SIG-M5 treated with dmso at 0.1 percent for 504 hours (cell line): ENCODE results near the gene ZBTB18.
"Not testable (repeated sequence)": the region's sequence is repeated elsewhere in the genome, so short reads cannot be mapped to it uniquely, and the experiment has no call there.

Experiments used
- DNase-seq: peaks from one replicate; lab custom pipeline; 2025; ENCODE audit not compliant: unreplicated experiment; lab: John Stamatoyannopoulos, UW

ZBTB18 gene

DNA sequence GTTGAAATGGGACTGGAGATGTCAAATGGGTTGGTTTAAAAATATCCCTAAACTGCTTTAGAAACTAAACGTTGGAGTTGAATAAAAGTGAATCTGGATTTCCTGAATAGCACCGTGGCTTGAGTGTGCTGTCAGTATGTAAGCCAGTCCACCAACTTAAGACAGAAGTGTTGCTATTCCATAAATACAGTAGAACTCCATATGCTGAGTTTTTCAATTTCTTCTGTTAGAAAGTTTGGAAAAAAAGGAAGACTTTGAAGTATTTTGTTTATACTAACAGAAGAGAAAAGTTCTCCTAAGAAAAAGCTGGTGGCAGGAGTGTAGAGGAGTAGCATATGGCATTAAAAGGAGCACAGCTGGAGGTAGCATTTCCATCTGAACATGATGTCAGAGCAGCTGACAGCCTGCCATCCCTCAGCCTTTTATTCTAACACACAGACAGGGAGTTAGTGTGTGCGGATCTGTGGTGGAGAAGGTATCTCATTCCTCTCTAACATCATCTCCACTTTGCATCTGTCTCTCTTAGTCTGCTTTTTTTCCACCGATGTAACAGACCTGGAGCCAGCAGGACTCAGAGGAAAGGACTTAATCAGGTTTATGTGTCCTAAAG, at the start of gene ZBTB18:
Gene ZBTB18 (plus strand): TSS at position 449 of the 610 bp plus-strand sequence. CDS start 149 bp downstream, at position 598.
- DNase-seq = peak; percentile 34

DNA sequence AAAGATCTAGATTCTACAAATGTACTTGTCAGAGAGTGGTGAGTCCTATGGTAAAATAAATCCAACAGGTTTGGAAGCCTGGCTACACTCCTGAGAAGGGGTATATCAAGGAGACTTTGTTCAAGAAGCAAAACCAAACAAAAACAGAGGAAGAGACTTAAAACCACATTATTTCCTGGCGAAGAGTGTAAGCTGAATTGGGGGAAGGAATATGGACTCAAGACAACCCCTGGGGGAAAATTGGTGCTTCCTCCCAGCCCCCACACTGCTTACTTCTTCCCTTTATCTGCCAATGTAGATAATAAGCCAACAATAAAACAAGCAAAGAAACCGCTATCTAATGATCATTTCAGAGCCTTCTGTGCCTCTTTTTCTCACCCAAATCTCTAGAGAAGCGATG, 48.4 kb upstream of the ZBTB18 start:
- no peak for DNase-seq

DNA sequence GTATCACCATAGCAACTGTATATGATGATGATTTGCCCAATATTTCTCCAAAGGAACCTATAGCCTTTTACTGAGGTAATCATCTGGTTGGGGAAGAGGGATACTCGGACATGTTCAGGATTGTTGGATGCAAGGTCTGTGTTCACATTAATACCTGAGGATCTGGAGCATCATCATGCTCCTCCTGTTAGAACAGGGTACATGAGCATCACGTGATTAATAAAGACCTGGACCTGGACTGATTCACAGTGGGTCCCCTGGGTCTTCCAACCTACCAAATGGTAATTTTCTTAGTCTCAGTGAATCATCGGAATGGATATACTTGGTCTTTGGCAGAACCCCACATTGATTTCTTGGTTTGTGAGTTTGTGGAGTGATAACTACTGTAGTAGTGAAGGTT, 45.6 kb upstream of the ZBTB18 start:
- DNase-seq = no peak

DNA sequence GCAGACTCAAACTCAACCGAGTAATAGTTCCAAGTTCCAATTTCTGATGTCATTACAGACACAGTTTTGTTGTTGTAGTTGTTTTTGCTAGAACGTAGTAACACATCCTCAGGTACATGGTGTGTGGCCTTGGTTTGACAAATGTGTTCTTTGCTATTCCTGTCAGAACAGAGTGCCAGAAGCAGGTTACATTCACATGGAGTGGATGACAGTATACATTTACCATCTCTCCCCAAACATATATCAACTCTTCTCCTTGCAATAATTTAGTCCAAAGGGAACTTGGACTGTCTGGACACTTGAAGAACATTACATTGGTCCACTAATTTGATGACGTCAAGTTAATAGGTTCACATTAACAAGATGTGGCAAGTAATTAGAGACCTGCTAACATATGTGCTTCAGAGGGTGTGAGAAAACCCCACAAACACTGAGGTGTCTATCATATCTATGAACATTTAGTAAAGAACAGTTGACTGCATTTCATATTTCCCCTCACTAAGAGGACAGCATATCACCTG, 44.6 kb upstream of the ZBTB18 start:
- no peak for DNase-seq

DNA sequence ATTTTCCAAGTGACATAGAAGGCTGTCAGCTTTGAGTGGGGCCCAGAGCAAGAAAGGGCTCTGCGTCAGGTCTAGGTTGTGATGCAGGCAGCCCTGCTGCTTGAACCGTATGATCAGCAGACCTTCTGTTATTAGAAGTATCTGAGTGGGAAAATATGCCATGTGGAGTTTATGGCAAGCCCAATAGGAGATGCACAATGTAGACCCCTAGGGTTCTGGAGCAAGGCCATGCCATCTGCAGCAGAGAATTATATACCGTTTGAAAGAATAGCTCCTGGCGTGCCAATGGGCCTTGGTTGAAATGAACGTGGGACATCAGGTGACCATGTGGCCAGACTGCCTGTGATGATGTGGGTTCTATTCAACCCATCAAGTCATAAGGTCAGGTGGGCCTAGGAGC, 44.1 kb upstream of the ZBTB18 start:
- no peak for DNase-seq

DNA sequence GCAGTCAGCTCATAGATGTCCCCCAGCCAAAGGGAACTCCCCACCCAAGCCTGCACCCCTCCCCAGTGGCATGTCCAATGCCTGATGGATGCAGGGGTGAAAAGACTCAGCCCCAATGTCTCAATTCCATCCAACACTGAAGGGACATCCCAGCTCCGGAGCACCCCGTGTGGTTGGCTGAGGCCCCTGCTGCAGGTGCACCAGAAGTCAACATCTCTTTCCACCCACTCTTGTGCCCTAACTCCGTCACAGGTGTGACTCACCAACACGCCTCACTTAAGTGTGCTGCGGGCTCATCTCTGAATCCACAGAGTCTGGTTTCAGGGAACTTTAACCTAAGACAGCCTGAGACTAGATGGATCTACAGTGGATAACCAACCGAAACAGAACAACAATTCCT, 40.9 kb upstream of the ZBTB18 start:
- DNase-seq = no peak

DNA sequence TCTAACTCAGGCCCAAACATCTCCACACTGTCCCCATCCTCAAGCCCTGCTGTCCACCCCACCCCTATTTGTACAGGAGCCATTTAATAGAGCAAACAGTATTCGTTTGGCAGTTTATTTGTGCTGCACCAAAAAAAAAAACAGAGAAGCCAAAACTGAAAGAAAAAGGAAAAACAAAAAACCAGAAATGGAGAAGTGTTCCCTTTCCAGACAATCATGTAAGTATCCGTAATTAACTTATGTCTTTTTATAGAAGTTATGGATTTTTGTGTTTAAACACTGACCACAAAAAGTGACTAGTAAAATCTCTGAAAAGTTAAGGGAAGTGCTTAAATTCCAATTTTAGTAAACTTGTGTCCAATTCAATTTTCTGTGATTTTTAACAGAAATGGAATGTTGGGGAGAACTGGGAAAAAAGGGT, 40.4 kb upstream of the ZBTB18 start:
- peak; percentile 14 for DNase-seq

DNA sequence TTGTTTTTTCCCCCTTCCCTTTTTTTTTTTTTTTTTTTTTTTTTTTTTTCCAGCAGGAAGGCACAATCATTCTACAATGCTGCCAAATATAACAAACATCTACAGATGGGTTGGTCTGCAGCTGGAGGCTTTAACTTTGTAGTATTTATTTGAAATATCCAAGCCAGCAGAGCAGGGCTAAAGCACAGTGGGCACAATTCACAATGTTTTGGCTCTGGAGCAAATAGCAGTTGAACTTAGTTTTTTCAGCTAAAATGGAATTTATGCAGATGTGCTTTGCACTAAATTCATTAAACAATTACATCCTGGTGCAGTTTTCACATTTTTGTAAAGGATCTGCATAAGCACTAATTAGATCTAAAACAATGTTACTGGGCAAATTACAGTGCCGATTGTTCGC, 39.8 kb upstream of the ZBTB18 start:
- DNase-seq = no peak

DNA sequence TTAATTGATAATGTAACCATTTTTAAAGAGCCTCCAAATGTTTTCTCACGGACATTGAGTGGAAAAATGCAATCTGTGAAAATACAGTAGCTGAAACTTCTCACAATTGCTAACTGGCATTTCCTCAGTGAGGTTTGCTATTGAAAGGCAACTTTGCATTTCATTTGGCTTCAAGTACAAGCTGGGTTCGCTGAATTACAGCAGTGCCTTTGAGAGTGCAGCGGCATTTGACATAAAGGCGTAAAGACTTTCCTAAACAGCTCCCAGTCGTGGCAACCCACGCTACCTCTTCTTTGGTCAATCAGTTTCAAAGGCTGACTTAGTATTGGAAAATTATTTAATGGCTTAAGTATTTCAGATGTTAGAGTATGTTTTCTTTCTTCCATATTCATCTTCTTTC, 39.3 kb upstream of the ZBTB18 start:
- DNase-seq = no peak

DNA sequence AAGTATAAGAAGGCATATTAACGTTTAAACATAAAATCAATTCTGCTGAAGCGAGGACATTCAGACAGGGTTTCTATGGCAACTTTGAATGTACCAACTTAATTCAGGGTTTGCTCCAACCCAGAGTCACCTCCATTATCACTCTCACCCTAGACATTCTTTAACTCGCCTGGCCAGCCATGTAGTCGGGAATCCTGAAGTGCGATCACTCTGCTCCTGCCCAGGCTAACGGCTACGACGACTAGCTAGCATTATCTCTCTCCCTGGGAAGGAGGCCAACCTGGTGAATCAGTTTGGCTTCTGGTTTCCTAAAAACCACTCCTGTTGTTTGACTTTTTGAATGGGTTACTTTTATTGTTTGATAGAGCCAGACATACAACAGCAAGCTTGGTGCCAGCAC, 38.9 kb upstream of the ZBTB18 start:
- DNase-seq = no peak

DNA sequence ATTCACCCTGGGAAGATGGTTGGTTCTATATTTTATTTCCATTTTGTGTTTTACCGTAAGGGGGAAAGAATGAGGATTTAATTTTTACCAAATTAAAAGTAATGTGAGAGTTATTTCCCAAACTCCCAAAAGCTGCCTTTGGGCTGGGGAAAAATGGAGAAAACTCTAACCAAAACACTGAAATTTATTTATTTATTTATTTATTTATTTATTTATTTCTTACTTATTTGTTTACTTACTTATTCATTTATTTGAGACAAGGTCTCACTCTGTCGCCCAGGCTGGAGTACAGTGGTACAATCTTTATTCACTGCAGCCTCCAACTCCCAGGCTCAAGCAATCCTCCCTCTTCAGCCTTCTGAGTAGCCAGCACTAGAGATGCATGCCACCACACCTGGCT, 38.0 kb upstream of the ZBTB18 start:
- no peak for DNase-seq

DNA sequence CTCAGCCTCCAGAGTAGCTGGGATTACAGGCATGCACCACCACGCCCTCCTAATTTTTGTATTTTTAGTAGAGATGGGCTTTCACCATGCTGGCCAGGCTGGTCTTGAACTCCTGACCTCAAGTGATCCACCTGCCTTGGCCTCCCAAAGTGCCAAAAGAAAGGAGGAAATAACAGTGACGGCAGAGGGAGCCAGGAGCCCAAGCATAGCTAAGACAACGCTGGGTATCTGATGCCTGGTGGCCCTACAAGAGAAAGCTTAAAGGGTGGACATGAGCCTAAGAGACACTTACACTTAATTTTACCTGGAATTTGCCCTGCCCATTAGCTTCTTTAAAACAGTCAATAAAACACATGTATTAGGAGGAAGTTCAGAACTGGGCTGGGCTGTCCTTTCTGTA, 36.2 kb upstream of the ZBTB18 start:
- DNase-seq = not testable (repeated sequence)

DNA sequence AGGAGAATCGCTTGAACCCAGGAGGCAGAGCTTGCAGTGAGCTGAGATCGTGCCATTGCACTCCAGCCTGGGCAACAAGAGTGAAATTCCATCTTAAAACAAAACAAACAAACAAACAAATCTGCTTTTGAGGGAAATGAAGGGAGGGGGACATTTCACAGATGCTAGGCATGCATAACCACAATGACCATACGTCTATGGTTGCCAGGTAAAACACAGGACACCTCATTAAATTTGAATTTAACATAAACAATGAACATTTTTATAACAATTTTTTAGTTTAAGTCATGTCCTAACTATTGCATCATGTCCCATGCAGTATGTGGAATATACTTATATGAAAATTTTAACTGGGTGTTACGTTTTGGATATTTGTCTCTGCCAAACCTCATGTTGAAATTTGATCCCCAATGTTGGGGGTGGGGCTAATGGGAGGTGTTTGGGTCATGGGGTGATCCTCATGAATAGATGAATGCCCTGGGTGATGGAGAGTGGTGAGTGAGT, 31.0 kb upstream of the ZBTB18 start:
- DNase-seq = no peak

DNA sequence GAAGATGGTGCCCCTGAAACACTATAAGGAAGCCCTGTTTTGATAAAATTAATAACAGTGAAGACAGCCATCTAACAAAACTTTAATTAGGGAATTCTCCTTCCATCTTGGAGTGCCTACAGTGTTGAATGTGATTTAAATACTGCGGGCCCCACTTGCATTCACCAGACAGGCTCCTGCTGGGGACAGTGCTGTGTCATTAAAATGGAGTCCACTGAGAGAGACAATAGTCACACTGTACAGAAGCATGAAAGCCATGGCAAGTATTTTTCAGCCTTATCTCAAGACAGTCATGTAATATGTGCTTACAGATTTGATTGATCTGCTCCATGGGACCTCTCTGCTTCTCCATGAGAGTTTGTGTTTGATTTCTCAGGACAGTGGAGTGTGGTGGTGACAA, 29.7 kb upstream of the ZBTB18 start:
- no peak for DNase-seq

DNA sequence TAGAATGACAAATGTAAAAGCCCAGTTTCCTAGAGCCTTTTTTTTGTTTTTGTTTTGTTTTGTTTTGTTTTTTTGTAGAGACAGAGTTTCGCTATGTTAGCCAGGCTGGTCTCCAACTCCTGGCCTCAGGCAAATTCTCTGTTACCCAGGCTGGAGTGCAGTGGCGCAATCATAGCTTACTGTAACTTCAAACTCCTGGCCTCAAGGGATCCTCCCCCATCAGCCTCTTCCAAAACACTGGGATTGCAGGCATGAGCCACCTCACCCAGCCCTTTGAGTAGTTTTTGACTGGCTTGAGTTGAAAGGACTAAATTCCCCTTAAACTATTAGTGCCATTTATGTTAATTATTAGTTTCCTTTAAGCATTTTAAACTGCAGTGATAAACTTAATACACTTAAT, 28.8 kb upstream of the ZBTB18 start:
- DNase-seq = no peak

DNA sequence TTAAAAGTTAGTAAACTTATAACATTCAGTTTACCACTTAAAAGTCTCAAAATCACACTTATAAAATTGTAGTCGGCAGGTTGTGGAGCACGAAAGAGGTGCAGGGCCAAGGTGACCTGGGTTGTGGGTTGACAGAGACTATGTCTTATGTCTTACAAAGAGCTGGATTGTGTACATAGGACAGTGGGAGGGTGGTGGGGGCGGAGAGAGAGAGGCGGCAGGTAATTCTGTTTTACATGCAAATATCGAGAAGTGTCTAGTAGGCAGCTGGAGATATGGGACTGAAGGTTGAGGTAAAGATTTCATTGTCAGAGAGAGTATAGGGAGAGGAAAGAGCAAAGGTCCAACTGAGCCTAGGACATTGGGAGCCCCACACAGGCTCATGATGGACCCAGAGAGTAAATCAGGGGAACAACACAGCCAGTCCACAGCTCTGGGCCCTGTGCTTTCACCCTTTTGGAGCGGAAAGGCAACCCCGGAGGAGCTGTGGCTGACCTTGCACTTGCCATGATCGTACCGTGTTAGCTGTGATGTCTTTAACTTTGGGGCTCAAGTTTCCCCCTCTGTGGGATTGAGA, 28.1 kb upstream of the ZBTB18 start:
- no peak for DNase-seq

DNA sequence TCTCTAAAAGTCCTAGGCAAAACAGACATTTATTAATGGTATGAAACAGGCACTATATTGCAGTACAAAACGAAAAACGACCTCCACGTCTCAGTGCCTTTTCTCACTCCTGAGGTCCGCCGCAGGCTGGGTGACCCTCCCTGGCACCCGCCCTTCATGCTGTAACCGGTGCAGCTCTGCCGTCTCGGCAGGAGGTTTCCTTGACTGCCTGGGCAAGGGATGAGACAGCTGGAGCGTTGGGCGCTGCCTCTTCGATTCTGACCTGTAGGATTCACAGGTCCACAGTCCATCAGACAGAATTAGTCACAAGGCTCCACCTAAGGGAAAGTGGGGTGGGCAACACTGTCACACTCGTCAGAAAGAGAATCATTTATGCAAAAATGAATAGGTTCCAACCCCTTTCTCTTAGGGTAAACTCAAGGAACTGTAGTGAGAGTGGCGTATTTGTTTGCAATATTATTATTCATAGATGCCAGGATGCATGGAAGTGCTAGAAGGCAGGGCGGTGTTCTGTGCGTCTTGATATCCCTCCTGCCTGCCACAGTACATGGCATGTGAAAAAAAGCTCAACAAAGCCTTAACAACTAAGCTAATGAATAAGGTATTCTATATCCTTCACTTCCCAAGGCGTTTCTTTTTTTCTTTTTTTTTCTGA, 23.5 kb upstream of the ZBTB18 start:
- DNase-seq = no peak

DNA sequence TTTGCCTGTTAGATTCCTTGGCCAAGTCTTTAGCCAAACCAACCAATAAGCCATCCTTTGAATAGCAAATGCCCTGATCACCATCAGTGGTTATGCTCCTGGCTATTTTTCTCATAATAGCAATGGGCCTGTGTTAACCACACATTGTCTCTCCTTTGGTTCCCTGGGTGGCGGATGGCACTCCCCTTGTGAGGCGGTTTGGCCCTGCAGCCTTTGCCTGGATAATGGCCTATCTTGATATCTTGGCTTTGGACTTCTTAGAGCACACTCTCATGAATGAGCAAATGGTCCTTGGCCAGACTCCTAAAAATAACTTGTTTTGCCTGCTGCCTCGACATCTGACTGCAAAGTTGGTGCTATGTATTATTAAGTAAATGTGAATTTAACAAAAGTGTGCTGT, 22.4 kb upstream of the ZBTB18 start:
- DNase-seq = no peak

DNA sequence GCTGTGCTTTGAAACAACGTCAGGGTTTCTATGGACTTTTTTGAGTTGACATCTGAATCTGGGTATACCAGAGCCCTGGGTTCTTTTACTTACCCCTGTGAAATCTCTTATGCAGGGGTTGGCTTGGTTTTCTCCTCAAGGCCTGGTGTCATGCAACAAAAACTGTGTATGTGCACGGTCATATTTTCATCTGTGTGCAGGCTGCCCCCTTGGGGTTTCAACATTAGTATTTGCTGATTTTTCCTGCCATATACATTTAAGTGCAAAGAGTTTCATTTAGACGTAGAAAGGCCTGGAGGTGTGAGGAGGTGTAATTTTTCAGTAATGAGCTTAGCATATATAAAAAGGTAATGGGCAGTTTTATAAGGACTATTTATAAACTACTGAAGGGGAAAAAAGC, 22.0 kb upstream of the ZBTB18 start:
- DNase-seq = no peak

DNA sequence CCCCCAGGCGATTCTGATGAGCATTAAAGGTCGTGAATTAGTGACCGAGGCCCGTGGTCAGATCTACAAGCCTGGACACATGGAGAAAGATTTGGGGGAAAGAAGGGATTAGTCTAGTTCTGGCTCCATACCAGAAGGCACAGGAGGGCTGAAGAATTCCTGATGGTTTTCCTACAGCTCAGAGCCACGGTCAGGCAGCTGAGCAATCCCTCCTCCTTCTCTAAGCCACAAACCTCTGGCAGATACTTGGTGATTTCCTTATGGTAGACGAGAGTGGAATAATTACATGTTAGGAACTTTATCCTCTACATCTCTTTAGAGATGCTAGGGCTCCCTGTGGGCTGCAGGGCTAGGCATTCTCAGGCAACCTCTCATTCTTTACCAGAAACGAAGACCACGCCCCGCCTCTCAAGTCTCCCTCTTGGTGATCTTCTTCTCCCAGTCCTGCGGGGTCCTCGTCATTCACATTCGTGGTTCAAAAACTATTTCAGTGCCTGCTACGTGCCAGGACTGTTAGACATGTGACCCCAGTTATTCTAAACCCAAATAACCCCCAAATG, 20.5 kb upstream of the ZBTB18 start:
- DNase-seq = no peak

DNA sequence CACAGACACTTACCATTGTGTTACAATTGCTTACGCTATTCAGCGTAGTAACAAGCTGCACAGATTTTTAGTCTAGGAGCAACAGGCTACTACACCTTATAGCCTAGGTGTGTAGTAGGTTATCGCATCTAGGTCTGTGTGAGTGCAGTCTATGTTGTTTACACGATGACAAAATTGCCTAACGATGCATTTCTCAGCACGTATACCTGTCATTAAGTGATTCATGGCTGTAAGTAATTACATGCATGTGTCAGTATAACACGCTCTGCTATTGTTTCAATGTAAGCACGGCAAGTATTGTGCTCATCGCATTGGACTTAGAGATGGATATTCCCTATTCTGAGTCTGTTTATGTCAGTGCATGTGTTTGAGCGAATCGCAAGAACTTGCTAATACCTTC, 15.7 kb upstream of the ZBTB18 start:
- DNase-seq = no peak

DNA sequence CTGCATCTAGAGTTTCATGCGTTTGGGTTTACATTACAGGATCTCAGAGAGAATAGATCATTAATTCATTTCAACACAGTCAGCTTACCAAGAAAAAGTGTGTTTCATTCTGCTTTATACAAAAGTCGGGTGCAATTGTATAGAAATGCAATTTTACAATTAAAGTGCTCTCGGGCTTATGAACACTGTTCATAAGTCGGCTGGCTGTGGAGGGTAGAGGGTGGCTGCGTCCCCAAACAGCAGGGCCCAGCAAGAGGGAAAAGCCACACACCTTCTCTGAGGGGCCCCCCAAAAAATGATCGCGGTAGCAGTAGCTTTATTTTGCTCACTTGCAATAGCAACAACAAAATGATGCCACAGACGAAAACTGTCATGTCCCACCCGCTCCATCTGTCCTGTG, 13.8 kb upstream of the ZBTB18 start:
- no peak for DNase-seq
